ENCODE measurements around the gene CPPED1.
"Not testable (repeated sequence)": the region's sequence is repeated elsewhere in the genome, so short reads cannot be mapped to it uniquely, and the experiment has no call there.

Gene CPPED1

DNA sequence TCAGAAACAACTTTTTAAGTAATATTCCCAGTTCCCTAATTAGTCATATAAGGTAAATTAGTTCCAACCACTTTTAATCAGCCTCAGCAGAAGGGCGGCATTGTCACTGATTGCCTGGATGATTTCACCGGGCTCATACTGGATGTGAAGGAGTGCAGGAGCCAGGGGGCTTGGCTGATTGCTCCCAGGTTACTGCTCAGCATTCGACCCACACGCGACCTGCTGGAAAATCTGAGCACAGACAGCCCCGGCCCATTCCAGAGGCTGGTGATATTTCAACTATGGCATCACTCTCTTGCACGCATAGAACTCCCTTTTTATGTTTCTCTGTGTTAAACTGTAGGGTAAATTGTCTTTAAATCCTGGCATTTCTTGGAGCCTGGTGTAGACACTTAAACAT, 34.2 kb downstream of the CPPED1 start:
- TF ChIP-seq ARNT (IDR thresholded peaks at IDR 0.05) = no peak
- no peak for TF ChIP-seq L3MBTL2 (conservative IDR thresholded peaks at IDR 0.05)
- TF ChIP-seq SP1 (IDR thresholded peaks at IDR 0.05) = no peak
- no peak for TF ChIP-seq FOXA1 (IDR thresholded peaks at IDR 0.05)
- TF ChIP-seq BHLHE40 (IDR thresholded peaks at IDR 0.05; ENCODE audit: borderline replicate concordance) = no peak
- TF ChIP-seq FOXK2 (IDR thresholded peaks at IDR 0.05) = no peak
- TF ChIP-seq FOXM1 (IDR thresholded peaks at IDR 0.05; ENCODE audit: borderline replicate concordance) = no peak
- no peak for TF ChIP-seq HDGF (IDR thresholded peaks at IDR 0.05; ENCODE audit: borderline replicate concordance)
- TF ChIP-seq SUZ12 (IDR thresholded peaks at IDR 0.05) = no peak
- no peak for TF ChIP-seq TARDBP (IDR thresholded peaks at IDR 0.05)
- TF ChIP-seq, protein P1, sequence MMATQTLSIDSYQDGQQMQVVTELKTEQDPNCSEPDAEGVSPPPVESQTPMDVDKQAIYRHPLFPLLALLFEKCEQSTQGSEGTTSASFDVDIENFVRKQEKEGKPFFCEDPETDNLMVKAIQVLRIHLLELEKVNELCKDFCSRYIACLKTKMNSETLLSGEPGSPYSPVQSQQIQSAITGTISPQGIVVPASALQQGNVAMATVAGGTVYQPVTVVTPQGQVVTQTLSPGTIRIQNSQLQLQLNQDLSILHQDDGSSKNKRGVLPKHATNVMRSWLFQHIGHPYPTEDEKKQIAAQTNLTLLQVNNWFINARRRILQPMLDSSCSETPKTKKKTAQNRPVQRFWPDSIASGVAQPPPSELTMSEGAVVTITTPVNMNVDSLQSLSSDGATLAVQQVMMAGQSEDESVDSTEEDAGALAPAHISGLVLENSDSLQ (IDR thresholded peaks at IDR 0.05) = no peak
- no peak for TF ChIP-seq ELF4 (IDR thresholded peaks at IDR 0.05)
- no peak for TF ChIP-seq NFRKB (IDR thresholded peaks at IDR 0.05)
- DNase-seq (ENCODE audit: extremely low spot score) = no peak
- ChIA-PET CTCF (no interaction called here), POLR2A (no interaction called here)

GRCh38 chr16:12767897-12768296, 35.8 kb downstream of the CPPED1 start:
- no peak for TF ChIP-seq TARDBP (IDR thresholded peaks at IDR 0.05)
- TF ChIP-seq LEF1 (IDR thresholded peaks at IDR 0.05; ENCODE audit: borderline replicate concordance) = no peak
- no peak for TF ChIP-seq NFRKB (IDR thresholded peaks at IDR 0.05)
- no peak for TF ChIP-seq CTBP1 (IDR thresholded peaks at IDR 0.05; ENCODE audit: borderline replicate concordance)
- TF ChIP-seq FOXA1 (IDR thresholded peaks at IDR 0.05) = no peak
- TF ChIP-seq SUZ12 (IDR thresholded peaks at IDR 0.05) = no peak
- TF ChIP-seq HDGF (IDR thresholded peaks at IDR 0.05; ENCODE audit: borderline replicate concordance) = no peak
- no peak for TF ChIP-seq FOXM1 (IDR thresholded peaks at IDR 0.05; ENCODE audit: borderline replicate concordance)
- ChIA-PET POLR2A (no interaction called here), CTCF (no interaction called here)
- DNase-seq (ENCODE audit: extremely low spot score) = no peak

GRCh38 chr16:12766853-12767252, 36.8 kb downstream of the CPPED1 start:
- DNase-seq (ENCODE audit: extremely low spot score) = no peak
- ChIA-PET POLR2A (no interaction called here), CTCF (no interaction called here)
- TF ChIP-seq ELF4 (IDR thresholded peaks at IDR 0.05) = no peak
- no peak for TF ChIP-seq SP1 (IDR thresholded peaks at IDR 0.05)
- TF ChIP-seq FOXM1 (IDR thresholded peaks at IDR 0.05; ENCODE audit: borderline replicate concordance) = no peak
- TF ChIP-seq FOXA1 (IDR thresholded peaks at IDR 0.05) = no peak
- no peak for TF ChIP-seq ZNF384 (IDR thresholded peaks at IDR 0.05)
- TF ChIP-seq CTBP1 (IDR thresholded peaks at IDR 0.05; ENCODE audit: borderline replicate concordance) = no peak
- no peak for TF ChIP-seq BHLHE40 (IDR thresholded peaks at IDR 0.05; ENCODE audit: borderline replicate concordance)
- no peak for TF ChIP-seq L3MBTL2 (conservative IDR thresholded peaks at IDR 0.05)
- no peak for TF ChIP-seq SUZ12 (IDR thresholded peaks at IDR 0.05)
- TF ChIP-seq NFRKB (IDR thresholded peaks at IDR 0.05) = no peak
- TF ChIP-seq TARDBP (IDR thresholded peaks at IDR 0.05) = no peak
- no peak for TF ChIP-seq ARNT (IDR thresholded peaks at IDR 0.05)

GRCh38 chr16:12766208-12766607, 37.5 kb downstream of the CPPED1 start:
- CTCF ChIA-PET; POLR2A ChIA-PET; DNase-seq (ENCODE audit: extremely low spot score): not testable (repeated sequence)

DNA sequence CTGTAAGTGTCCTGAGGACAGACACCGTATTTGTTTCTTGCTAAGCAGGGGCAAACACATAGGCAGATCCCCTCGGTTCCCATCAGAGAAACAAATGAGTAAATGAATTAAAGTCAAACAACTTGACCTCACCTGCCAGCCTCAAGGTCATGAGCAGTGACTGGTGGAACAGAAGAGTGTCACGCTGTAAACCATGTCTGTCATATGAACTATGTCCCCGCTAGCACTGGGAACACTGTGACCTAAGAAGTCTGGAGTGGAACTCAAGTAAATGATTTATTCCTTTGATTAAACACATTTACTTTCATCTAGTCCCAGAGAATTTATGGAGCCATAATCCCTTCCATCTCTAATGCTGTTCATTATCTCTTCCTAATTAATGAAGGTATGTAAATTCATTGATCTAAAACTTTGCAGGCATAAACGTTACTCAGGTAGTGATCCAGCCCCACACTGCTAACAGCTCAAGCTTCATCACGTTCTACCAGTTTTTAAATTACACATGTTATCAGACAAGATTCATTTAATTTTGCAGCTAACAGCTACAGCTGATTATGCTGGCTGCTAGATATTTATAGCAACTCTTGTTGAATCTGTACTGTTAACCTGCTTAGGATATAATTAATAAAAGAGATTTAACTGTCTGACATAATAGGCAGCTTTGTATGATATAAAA, 38.7 kb downstream of the CPPED1 start:
- TF ChIP-seq, protein P1 (IDR thresholded peaks at IDR 0.05) = no peak
- TF ChIP-seq TARDBP (IDR thresholded peaks at IDR 0.05) = no peak
- TF ChIP-seq HDGF (IDR thresholded peaks at IDR 0.05; ENCODE audit: borderline replicate concordance) = no peak
- no peak for TF ChIP-seq SP1 (IDR thresholded peaks at IDR 0.05)
- no peak for DNase-seq (ENCODE audit: extremely low spot score)
- ChIA-PET CTCF (no interaction called here), POLR2A (no interaction called here)

DNA sequence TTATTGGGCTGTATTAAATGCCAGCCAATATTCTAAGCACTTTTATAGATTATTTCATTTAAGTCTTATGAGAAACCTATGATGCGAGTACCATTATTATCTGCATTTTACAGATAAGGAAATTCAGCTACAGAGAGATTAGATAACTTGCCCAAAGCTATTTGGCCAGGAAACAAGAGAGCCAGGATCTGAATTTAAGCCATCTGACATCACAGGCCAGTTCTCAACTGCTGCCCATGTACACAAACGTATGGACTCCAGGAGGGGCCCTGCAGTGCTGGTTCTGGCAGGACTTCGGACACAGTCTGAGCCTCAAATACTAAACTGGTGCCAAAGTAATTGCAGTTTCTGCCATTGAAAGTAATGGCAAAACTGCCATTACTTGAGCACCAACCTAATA, 40.2 kb downstream of the CPPED1 start:
- ChIA-PET POLR2A (no interaction called here), CTCF (no interaction called here)
- DNase-seq (ENCODE audit: extremely low spot score) = no peak
- no peak for TF ChIP-seq FOXA1 (IDR thresholded peaks at IDR 0.05)
- no peak for TF ChIP-seq SUZ12 (IDR thresholded peaks at IDR 0.05)
- no peak for TF ChIP-seq BHLHE40 (IDR thresholded peaks at IDR 0.05; ENCODE audit: borderline replicate concordance)
- no peak for TF ChIP-seq SP1 (IDR thresholded peaks at IDR 0.05)
- no peak for TF ChIP-seq FOXM1 (IDR thresholded peaks at IDR 0.05; ENCODE audit: borderline replicate concordance)
- TF ChIP-seq CTBP1 (IDR thresholded peaks at IDR 0.05; ENCODE audit: borderline replicate concordance) = no peak
- no peak for TF ChIP-seq FOXK2 (IDR thresholded peaks at IDR 0.05)
- TF ChIP-seq LEF1 (IDR thresholded peaks at IDR 0.05; ENCODE audit: borderline replicate concordance) = no peak
- no peak for TF ChIP-seq ARNT (IDR thresholded peaks at IDR 0.05)
- TF ChIP-seq, protein P1 (IDR thresholded peaks at IDR 0.05) = no peak

Measured in HEK293T (cell line).